ENCODE measurements around the gene ZNF280D.

The ZNF280D gene

DNA sequence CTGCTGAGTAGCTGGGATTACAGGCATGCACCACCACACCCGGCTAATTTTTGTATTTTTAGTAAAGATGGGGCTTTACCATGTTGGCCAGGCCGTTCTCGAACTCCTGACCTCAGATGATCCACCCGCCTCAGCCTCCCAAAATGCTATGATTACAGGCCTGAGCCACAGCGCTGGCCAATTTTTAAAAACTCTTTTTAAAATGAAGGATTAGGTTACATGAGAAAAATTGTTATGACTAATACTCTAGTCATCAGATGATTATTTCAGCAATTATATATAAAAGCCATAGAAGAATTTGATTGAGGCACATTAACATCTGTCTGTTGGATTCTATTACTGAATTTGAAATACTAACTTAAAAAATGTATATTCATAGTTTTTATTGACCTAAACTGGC is 134.3 kb downstream of the ZNF280D start:
- no peak for TF ChIP-seq POLR2A (IDR thresholded peaks at IDR 0.05; ENCODE audit: low read depth, low read length)
- TF ChIP-seq SPI1 (IDR thresholded peaks at IDR 0.05; ENCODE audit: low read depth, low read length), result no peak
- TF ChIP-seq PAX5 (IDR thresholded peaks at IDR 0.05; ENCODE audit: insufficient read depth, low read length, severe bottlenecking), result no peak
- TF ChIP-seq POU2F2 (IDR thresholded peaks at IDR 0.05; ENCODE audit: low read depth, low read length), result no peak
- TF ChIP-seq TAF1 (IDR thresholded peaks at IDR 0.05; ENCODE audit: low read depth, low read length), result no peak
- TF ChIP-seq POLR2AphosphoS5 (IDR thresholded peaks at IDR 0.05; ENCODE audit: low read depth, low read length), result no peak
- no peak for DNase-seq (ENCODE audit: insufficient read length, low spot score)
- FAIRE-seq, result no peak

DNA sequence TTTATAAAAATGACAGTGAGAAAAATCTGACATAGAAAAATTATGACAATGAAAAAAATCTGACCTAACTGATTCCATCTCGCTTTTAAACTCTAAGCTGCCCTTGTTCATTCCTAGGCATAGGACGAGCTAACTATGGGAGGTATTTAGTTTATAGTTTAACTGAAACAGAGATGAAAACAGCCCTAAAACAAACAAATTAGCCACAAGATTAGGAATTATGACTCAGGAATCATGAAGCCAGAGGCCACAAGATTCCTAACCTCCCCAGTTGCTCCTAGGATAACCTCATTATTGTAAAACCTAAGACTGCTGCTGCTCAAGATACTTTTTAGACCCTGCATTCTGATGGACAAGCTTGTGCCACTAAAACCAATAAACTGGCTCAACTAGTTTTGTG is 145.6 kb downstream of the ZNF280D start:
- FAIRE-seq (no peak), DNase-seq (ENCODE audit: insufficient read length, low spot score) (no peak)
- TF ChIP-seq POLR2AphosphoS5 (IDR thresholded peaks at IDR 0.05; ENCODE audit: low read depth, low read length), result no peak
- TF ChIP-seq TAF1 (IDR thresholded peaks at IDR 0.05; ENCODE audit: low read depth, low read length), result no peak
- no peak for TF ChIP-seq SPI1 (IDR thresholded peaks at IDR 0.05; ENCODE audit: low read depth, low read length)
- TF ChIP-seq POLR2A (IDR thresholded peaks at IDR 0.05; ENCODE audit: low read depth, low read length), result no peak
- no peak for TF ChIP-seq PAX5 (IDR thresholded peaks at IDR 0.05; ENCODE audit: insufficient read depth, low read length, severe bottlenecking)
- TF ChIP-seq POU2F2 (IDR thresholded peaks at IDR 0.05; ENCODE audit: low read depth, low read length), result no peak

- DNase-seq (ENCODE audit: insufficient read length, low spot score) (no peak), FAIRE-seq (no peak)
- TF ChIP-seq POLR2AphosphoS5 (IDR thresholded peaks at IDR 0.05; ENCODE audit: low read depth, low read length), result no peak
- no peak for TF ChIP-seq TAF1 (IDR thresholded peaks at IDR 0.05; ENCODE audit: low read depth, low read length)
- TF ChIP-seq POU2F2 (IDR thresholded peaks at IDR 0.05; ENCODE audit: low read depth, low read length), result no peak
- no peak for TF ChIP-seq POLR2A (IDR thresholded peaks at IDR 0.05; ENCODE audit: low read depth, low read length)
- no peak for TF ChIP-seq SPI1 (IDR thresholded peaks at IDR 0.05; ENCODE audit: low read depth, low read length)
- no peak for TF ChIP-seq PAX5 (IDR thresholded peaks at IDR 0.05; ENCODE audit: insufficient read depth, low read length, severe bottlenecking)
Observed at GRCh38 chr15:56586206-56586605, 147.1 kb downstream of the ZNF280D start.

- TF ChIP-seq POU2F2 (IDR thresholded peaks at IDR 0.05; ENCODE audit: low read depth, low read length) (no peak), PAX5 (IDR thresholded peaks at IDR 0.05; ENCODE audit: insufficient read depth, low read length, severe bottlenecking) (no peak), TAF1 (IDR thresholded peaks at IDR 0.05; ENCODE audit: low read depth, low read length) (no peak), POLR2AphosphoS5 (IDR thresholded peaks at IDR 0.05; ENCODE audit: low read depth, low read length) (no peak), SPI1 (IDR thresholded peaks at IDR 0.05; ENCODE audit: low read depth, low read length) (no peak), POLR2A (IDR thresholded peaks at IDR 0.05; ENCODE audit: low read depth, low read length) (no peak)
- no peak for FAIRE-seq
- DNase-seq (ENCODE audit: insufficient read length, low spot score), result no peak
Observed at GRCh38 chr15:56582785-56583184, 150.5 kb downstream of the ZNF280D start.
